ENCODE measurements around the gene BMP8A.
"Not testable (repeated sequence)": the region's sequence is repeated elsewhere in the genome, so short reads cannot be mapped to it uniquely, and the experiment has no call there.

BMP8A gene

GRCh38 chr1:39525366-39526165 lies 34.1 kb downstream of the BMP8A start:
- TF ChIP-seq CTCF (IDR thresholded peaks at IDR 0.05; ENCODE audit: insufficient read depth, low read length): no peak
- TF ChIP-seq REST (IDR thresholded peaks at IDR 0.05; ENCODE audit: insufficient replicate concordance, low read depth): no peak
- no peak for TF ChIP-seq SPI1 (IDR thresholded peaks at IDR 0.05; ENCODE audit: borderline replicate concordance, low read depth)
- TF ChIP-seq GABPA (IDR thresholded peaks at IDR 0.05; ENCODE audit: low read depth): no peak
- TF ChIP-seq POLR2AphosphoS5 (IDR thresholded peaks at IDR 0.05; ENCODE audit: low read depth): no peak
- H3K4me3 ChIP-seq (replicated peaks; ENCODE audit: insufficient read depth, low read length): no peak overlapping the region
- no peak for DNase-seq (ENCODE audit: low read depth in 1 of 2, low spot score in 1 of 2)
- no peaks in the 10 kb centered on the region for H3K27me3 ChIP-seq (ENCODE audit: insufficient read depth, poor library complexity, severe bottlenecking)
- no peak overlapping the region for H3K27ac ChIP-seq (replicated peaks)

GRCh38 chr1:39526466-39527189 lies 35.2 kb downstream of the BMP8A start:
- H3K27ac ChIP-seq (replicated peaks): no peak overlapping the region
- TF ChIP-seq GABPA (IDR thresholded peaks at IDR 0.05; ENCODE audit: low read depth) (no peak), SPI1 (IDR thresholded peaks at IDR 0.05; ENCODE audit: borderline replicate concordance, low read depth) (no peak), CTCF (IDR thresholded peaks at IDR 0.05; ENCODE audit: insufficient read depth, low read length) (no peak), REST (IDR thresholded peaks at IDR 0.05; ENCODE audit: insufficient replicate concordance, low read depth) (no peak), POLR2AphosphoS5 (IDR thresholded peaks at IDR 0.05; ENCODE audit: low read depth) (no peak)
- DNase-seq (ENCODE audit: low read depth in 1 of 2, low spot score in 1 of 2): no peak
- H3K4me3 ChIP-seq (replicated peaks; ENCODE audit: insufficient read depth, low read length): no peak overlapping the region
- no peaks in the 10 kb centered on the region for H3K27me3 ChIP-seq (ENCODE audit: insufficient read depth, poor library complexity, severe bottlenecking)

GRCh38 chr1:39527190-39527579 lies 35.7 kb downstream of the BMP8A start:
- DNase-seq (ENCODE audit: low read depth in 1 of 2, low spot score in 1 of 2); H3K27ac ChIP-seq (replicated peaks); H3K4me3 ChIP-seq (replicated peaks; ENCODE audit: insufficient read depth, low read length); H3K27me3 ChIP-seq (ENCODE audit: insufficient read depth, poor library complexity, severe bottlenecking): not testable (repeated sequence)

- no peak for DNase-seq (ENCODE audit: low read depth in 1 of 2, low spot score in 1 of 2)
- TF ChIP-seq REST (IDR thresholded peaks at IDR 0.05; ENCODE audit: insufficient replicate concordance, low read depth): no peak
- no peak for TF ChIP-seq POLR2AphosphoS5 (IDR thresholded peaks at IDR 0.05; ENCODE audit: low read depth)
- no peak for TF ChIP-seq CTCF (IDR thresholded peaks at IDR 0.05; ENCODE audit: insufficient read depth, low read length)
- no peak for TF ChIP-seq SPI1 (IDR thresholded peaks at IDR 0.05; ENCODE audit: borderline replicate concordance, low read depth)
- no peak for TF ChIP-seq GABPA (IDR thresholded peaks at IDR 0.05; ENCODE audit: low read depth)
- no peak overlapping the region for H3K27ac ChIP-seq (replicated peaks)
These were observed 36.6 kb downstream of the BMP8A start for GRCh38 chr1:39528082-39528481.

More at GRCh38 chr1:39528082-39528481, 36.6 kb downstream of the BMP8A start:
- no peak overlapping the region for H3K4me3 ChIP-seq (replicated peaks; ENCODE audit: insufficient read depth, low read length)
- H3K27me3 ChIP-seq (ENCODE audit: insufficient read depth, poor library complexity, severe bottlenecking): no peaks in the 10 kb centered on the region
